GM12878 (cell line): ENCODE data around the gene PRKCG. TPM values are rescaled to one million over a fixed set of nuclear protein-coding genes. Genes with fewer than 3 reads are reported as not detected.

Source experiments
- ATAC-seq: fragments of 200-7000 bp; cut with Tn5 transposase; 3 replicates; pipeline ENCODE4 v1.9.1; 2020; ENCODE audit warnings: mild to moderate bottlenecking, moderate library complexity
- BruUV-seq: library from RNA; stranded (reverse); fragments of 400-500 nt; replicated peaks from 2 replicates; lab custom pipeline; 2021; lab: Mats Ljungman, UMichigan
- CTCF ChIA-PET: fragments of 300-600 bp; sonication (Branson Sonifier 250); formaldehyde crosslinking; extraction: SDS; loops from one replicate; lab custom pipeline; 2021; ENCODE audit warnings: inconsistent platforms; lab: Yijun Ruan, JAX
- POLR2A ChIA-PET: fragments of 350-600 bp; formaldehyde crosslinking; extraction: SDS; loops from one replicate; lab custom pipeline; 2021; ENCODE audit warnings: inconsistent platforms; lab: Charles Lee
- RAD21 ChIA-PET: fragments of 300-600 bp; sonication (Branson Sonifier 250); formaldehyde crosslinking; loops from one replicate; lab custom pipeline; 2023; ENCODE audit warnings: antibody characterized with exemption; ENCODE audit not compliant: unreplicated experiment; lab: Charles Lee
- SMC1A ChIA-PET: fragments of 300-600 bp; sonication (Branson Sonifier 250); formaldehyde crosslinking; loops from one replicate; lab custom pipeline; 2023; ENCODE audit not compliant: unreplicated experiment, uncharacterized antibody; lab: Charles Lee
- DNase-seq: peaks from one replicate; pipeline ENCODE4 v3.0.0-alpha.2; 2011; ENCODE audit warnings: low read depth, low spot score
- FAIRE-seq: peaks from 3 replicates; lab custom pipeline; 2011; peaks lifted over from hg19 to GRCh38; lab: Jason Lieb, UNC
- H2AFZ ChIP-seq: 2 replicates; pipeline ENCODE4 v1.6.0; 2011; ENCODE audit warnings: low read depth, low read length, control low read depth; ENCODE audit not compliant: control insufficient read depth
- H3K27ac ChIP-seq: 2 replicates; pipeline ENCODE4 v1.5.1; 2011; ENCODE audit warnings: control low read depth; ENCODE audit not compliant: control insufficient read depth, insufficient read depth
- H3K27me3 ChIP-seq, 2 experiments: replicated peaks in 1 of 2; 2 replicates each; pipeline versions ENCODE4 v1.6.0 to v1.6.1; 2011; ENCODE audit warnings: low read length in 1 of 2; ENCODE audit not compliant: control insufficient read depth in 2 of 2, insufficient read depth in 2 of 2
- H3K36me3 ChIP-seq, 2 experiments: 2 replicates each; pipeline ENCODE4 v1.5.1; 2011; ENCODE audit warnings: low read length in 1 of 2; ENCODE audit not compliant: control insufficient read depth in 2 of 2, insufficient read depth in 2 of 2
- H3K4me1 ChIP-seq: 2 replicates; pipeline ENCODE4 v1.6.1; 2011; ENCODE audit warnings: mild to moderate bottlenecking, low read length, moderate library complexity, mixed read lengths; ENCODE audit not compliant: control insufficient read depth, insufficient read depth
- H3K4me2 ChIP-seq: 2 replicates; pipeline ENCODE4 v1.6.0; 2011; ENCODE audit warnings: control low read depth; ENCODE audit not compliant: control insufficient read depth, insufficient read depth
- H3K4me3 ChIP-seq: fragments of 200-600 bp; sonication (generic); 2 replicates; pipeline ENCODE4 v1.5.1; 2016
- H3K79me2 ChIP-seq: 2 replicates; pipeline ENCODE4 v1.6.0; 2011; ENCODE audit warnings: low read length; ENCODE audit not compliant: control insufficient read depth, insufficient read depth
- H3K9ac ChIP-seq: 2 replicates; pipeline ENCODE4 v1.8.0; 2011; ENCODE audit warnings: low read length, control low read depth, mixed read lengths; ENCODE audit not compliant: control insufficient read depth, insufficient read depth
- H3K9me3 ChIP-seq: replicated peaks from 3 replicates; pipeline ENCODE4 v1.5.1; 2011; ENCODE audit warnings: mild to moderate bottlenecking, low read length; ENCODE audit not compliant: control insufficient read depth, insufficient read depth
- H4K20me1 ChIP-seq: 2 replicates; pipeline ENCODE4 v1.6.0; 2011; ENCODE audit not compliant: control insufficient read depth, insufficient read depth
- ATF3 ChIP-seq: IDR thresholded peaks from 2 replicates; pipeline ENCODE4 v1.6.1; 2011; ENCODE audit warnings: low read depth, mild to moderate bottlenecking, low read length, moderate library complexity, borderline replicate concordance; ENCODE audit errors: extremely low read depth
- CHD1 ChIP-seq: IDR thresholded peaks from 2 replicates; pipeline ENCODE4 v1.6.1; 2012; ENCODE audit warnings: low read depth, low read length, improper control_type of control experiment
- SMARCA5 ChIP-seq: fragments of 450-650 bp; IDR thresholded peaks from 2 replicates; pipeline ENCODE4 v1.6.1; 2017; ENCODE audit warnings: mild to moderate bottlenecking
- WGBS: methylation state at CpG from one replicate; pipeline ENCODE4 v1.1.6; 2016; ENCODE audit warnings: low lambda C conversion rate; ENCODE audit not compliant: insufficient replicate concordance, insufficient coverage; ENCODE audit errors: missing lambda C conversion rate; 5-methylcytosine and 5-hydroxymethylcytosine counted together
- in situ Hi-C: fragments of 300-500 bp; cut with MboI; formaldehyde crosslinking; loops from 9 replicates; pipeline ENCODE4 v1.14.3; 2018; ENCODE audit warnings: mixed read lengths
- intact Hi-C: fragments of 100-400 bp; cut with micrococcal nuclease; formaldehyde crosslinking; loops from one replicate; pipeline ENCODE4 v1.14.2; 2022; ENCODE audit not compliant: unreplicated experiment
- polyA plus RNA-seq, 11 experiments: library from polyadenylated mRNA; depleted of rRNA in 4 of 11; unstranded in 6 of 11; stranded (reverse) in 5 of 11; fragments of >200 nt; fragmentation: Nextera tagmentation in 4 of 11; fragmentation: Illumina TruSeq in 1 of 11; extraction: Ambion mirVana in 4 of 11; extraction: Trizol in 1 of 11; gene quantifications; 1 replicate in 1 of 11; 2 replicates in 10 of 11; pipeline versions ENCODE4 v1.2.1 to v1.2.3, GENCODE V29; 2011 to 2016; ENCODE audit warnings: inconsistent platforms in 2 of 11, missing spikeins in 2 of 11, low read depth in 1 of 11
- total RNA-seq, 4 experiments: library from RNA; depleted of rRNA in 3 of 4; stranded (reverse); fragments of >200 nt in 3 of 4; fragmentation: Illumina TruSeq in 1 of 4; extraction: Trizol in 1 of 4; gene quantifications; 2 replicates each; pipeline versions ENCODE4 v1.2.1 to v1.2.3, GENCODE V29; 2013 to 2021
- TF ChIP-seq, protein P1 (sequence below): IDR thresholded peaks from 2 replicates; pipeline ENCODE4 v1.6.1; 2012; ENCODE audit warnings: mild to moderate bottlenecking, low read depth, low read length
- TF ChIP-seq, protein P2 (sequence below), 3 experiments: IDR thresholded peaks in 2 of 3; conservative IDR thresholded peaks in 1 of 3; 2 replicates each; pipeline ENCODE4 v1.5.1; 2011; ENCODE audit warnings: low read depth in 3 of 3, low read length in 3 of 3, mild to moderate bottlenecking in 3 of 3, control low read depth in 2 of 3, moderate library complexity in 2 of 3, inconsistent platforms in 1 of 3, mixed read lengths in 1 of 3; ENCODE audit not compliant: control insufficient read depth in 2 of 3, insufficient read depth in 1 of 3; ENCODE audit errors: extremely low read depth in 1 of 3

Gene PRKCG
- total and polyA plus RNA-seq, 10 of the 15 experiments (the other 5 are each of a cell fraction or from before 2014, with no cell fraction given): not detected

GRCh38 chr19:53917356-53917755 lies 35.4 kb downstream of the PRKCG start:
- Histone ChIP-seq H3K79me2 (no peaks in the 10 kb centered on the region), H2AFZ (no peak overlapping the region), H3K27ac (no peak overlapping the region), H3K36me3 (no peaks in the 10 kb centered on the region), H3K9ac (no peak overlapping the region), H3K4me3 (no peak overlapping the region), H3K9me3 (no peaks in the 10 kb centered on the region; the same call in 2 of the 3 replicates), H3K27me3 (no peaks in the 10 kb centered on the region), H4K20me1 (no peaks in the 10 kb centered on the region), H3K4me1 (no peaks in the 10 kb centered on the region), H3K4me2 (no peak overlapping the region)
- 47% methylated on average over 7 of the region's 7 CpGs for WGBS
- no peak for FAIRE-seq
- CTCF ChIA-PET: no interaction called here
- POLR2A ChIA-PET: no interaction called here
- DNase-seq: no peak
- no TSS peak for BruUV-seq
- intact Hi-C loops (no loop called here), in situ Hi-C loops (no loop called here)
- ATAC-seq: no peak
- RAD21 ChIA-PET: interaction anchor here (0.7 kb wide), 1 partner anchor 313 kb away, joined by 4 read pairs; no protein-coding TSS in a partner anchor
- SMC1A ChIA-PET: interaction anchor here (0.6 kb wide), 1 partner anchor 1966 kb away, joined by 3 read pairs; no protein-coding TSS in a partner anchor
- no peak for TF ChIP-seq SMARCA5

DNA sequence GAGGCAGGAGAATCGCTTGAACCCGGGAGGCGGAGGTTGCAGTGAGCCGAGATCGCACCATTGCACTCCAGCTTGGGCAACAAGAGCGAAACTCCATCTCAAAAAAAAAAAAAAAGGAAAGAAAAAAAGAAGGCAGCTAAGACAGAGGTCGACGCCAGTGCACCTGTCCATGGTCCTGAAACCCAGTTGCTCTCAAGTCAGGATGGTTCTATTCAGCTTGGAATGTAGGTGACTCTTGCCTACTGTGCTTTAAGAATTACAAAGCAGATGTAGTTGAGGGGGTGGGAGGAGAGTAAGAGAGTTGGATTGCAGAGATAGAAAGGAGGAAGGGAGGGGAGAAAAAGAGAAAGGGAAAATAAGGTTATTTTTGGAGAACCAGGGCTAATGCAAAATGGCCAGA lies 45.7 kb downstream of the PRKCG start:
- SMC1A ChIA-PET: no interaction called here
- Histone ChIP-seq H3K9me3 (no peaks in the 10 kb centered on the region; the same call in 2 of the 3 replicates), H3K9ac (no peak overlapping the region), H3K4me3 (no peak overlapping the region), H3K4me1 (no peaks in the 10 kb centered on the region), H3K36me3 (no peaks in the 10 kb centered on the region), H3K4me2 (no peak overlapping the region), H4K20me1 (no peaks in the 10 kb centered on the region), H2AFZ (no peak overlapping the region), H3K27ac (no peak overlapping the region), H3K79me2 (no peaks in the 10 kb centered on the region), H3K27me3 (no peaks in the 10 kb centered on the region)
- no peak for TF ChIP-seq CHD1
- TF ChIP-seq, protein P1, sequence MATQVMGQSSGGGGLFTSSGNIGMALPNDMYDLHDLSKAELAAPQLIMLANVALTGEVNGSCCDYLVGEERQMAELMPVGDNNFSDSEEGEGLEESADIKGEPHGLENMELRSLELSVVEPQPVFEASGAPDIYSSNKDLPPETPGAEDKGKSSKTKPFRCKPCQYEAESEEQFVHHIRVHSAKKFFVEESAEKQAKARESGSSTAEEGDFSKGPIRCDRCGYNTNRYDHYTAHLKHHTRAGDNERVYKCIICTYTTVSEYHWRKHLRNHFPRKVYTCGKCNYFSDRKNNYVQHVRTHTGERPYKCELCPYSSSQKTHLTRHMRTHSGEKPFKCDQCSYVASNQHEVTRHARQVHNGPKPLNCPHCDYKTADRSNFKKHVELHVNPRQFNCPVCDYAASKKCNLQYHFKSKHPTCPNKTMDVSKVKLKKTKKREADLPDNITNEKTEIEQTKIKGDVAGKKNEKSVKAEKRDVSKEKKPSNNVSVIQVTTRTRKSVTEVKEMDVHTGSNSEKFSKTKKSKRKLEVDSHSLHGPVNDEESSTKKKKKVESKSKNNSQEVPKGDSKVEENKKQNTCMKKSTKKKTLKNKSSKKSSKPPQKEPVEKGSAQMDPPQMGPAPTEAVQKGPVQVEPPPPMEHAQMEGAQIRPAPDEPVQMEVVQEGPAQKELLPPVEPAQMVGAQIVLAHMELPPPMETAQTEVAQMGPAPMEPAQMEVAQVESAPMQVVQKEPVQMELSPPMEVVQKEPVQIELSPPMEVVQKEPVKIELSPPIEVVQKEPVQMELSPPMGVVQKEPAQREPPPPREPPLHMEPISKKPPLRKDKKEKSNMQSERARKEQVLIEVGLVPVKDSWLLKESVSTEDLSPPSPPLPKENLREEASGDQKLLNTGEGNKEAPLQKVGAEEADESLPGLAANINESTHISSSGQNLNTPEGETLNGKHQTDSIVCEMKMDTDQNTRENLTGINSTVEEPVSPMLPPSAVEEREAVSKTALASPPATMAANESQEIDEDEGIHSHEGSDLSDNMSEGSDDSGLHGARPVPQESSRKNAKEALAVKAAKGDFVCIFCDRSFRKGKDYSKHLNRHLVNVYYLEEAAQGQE: peak; percentile 77; the same call in 1 of the 2 replicates
- TF ChIP-seq, protein P2, sequence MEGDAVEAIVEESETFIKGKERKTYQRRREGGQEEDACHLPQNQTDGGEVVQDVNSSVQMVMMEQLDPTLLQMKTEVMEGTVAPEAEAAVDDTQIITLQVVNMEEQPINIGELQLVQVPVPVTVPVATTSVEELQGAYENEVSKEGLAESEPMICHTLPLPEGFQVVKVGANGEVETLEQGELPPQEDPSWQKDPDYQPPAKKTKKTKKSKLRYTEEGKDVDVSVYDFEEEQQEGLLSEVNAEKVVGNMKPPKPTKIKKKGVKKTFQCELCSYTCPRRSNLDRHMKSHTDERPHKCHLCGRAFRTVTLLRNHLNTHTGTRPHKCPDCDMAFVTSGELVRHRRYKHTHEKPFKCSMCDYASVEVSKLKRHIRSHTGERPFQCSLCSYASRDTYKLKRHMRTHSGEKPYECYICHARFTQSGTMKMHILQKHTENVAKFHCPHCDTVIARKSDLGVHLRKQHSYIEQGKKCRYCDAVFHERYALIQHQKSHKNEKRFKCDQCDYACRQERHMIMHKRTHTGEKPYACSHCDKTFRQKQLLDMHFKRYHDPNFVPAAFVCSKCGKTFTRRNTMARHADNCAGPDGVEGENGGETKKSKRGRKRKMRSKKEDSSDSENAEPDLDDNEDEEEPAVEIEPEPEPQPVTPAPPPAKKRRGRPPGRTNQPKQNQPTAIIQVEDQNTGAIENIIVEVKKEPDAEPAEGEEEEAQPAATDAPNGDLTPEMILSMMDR (IDR thresholded peaks at IDR 0.05 in 2 of 3, conservative IDR thresholded peaks at IDR 0.05 in 1 of 3; ENCODE audit: control insufficient read depth in 2 of 3, extremely low read depth in 1 of 3, insufficient read depth in 1 of 3, low read depth in 3 of 3, low read length in 3 of 3): no peak
- TF ChIP-seq ATF3: no peak
- no peak for DNase-seq
- POLR2A ChIA-PET: no interaction called here
- intact Hi-C loops (no loop called here), in situ Hi-C loops (no loop called here)
- 19% methylated on average over 2 of the region's 8 CpGs for WGBS
- RAD21 ChIA-PET: no interaction called here
- CTCF ChIA-PET: no interaction called here
- no peak for FAIRE-seq
- no TSS peak for BruUV-seq
- ATAC-seq: no peak
